ENCODE measurements around the gene NR1H4.
"Not testable (repeated sequence)": the region's sequence is repeated elsewhere in the genome, so short reads cannot be mapped to it uniquely, and the experiment has no call there.

Gene NR1H4

GRCh38 chr12:100473716-100474150, at the start of gene NR1H4:
NR1H4 (plus strand) TSS chr12:100473866; CDS start chr12:100493324, 19,458 bp downstream.
- no peak within 1 kb of the TSS for H3K4me3 ChIP-seq (ENCODE audit: low read depth, low read length)

GRCh38 chr12:100426145-100426544, 47.5 kb upstream of the NR1H4 start:
- no peak overlapping the region for H3K4me3 ChIP-seq (ENCODE audit: low read depth, low read length)

GRCh38 chr12:100427078-100427477, 46.6 kb upstream of the NR1H4 start:
- no peak overlapping the region for H3K4me3 ChIP-seq (ENCODE audit: low read depth, low read length)

GRCh38 chr12:100430251-100430650, 43.4 kb upstream of the NR1H4 start:
- H3K4me3 ChIP-seq (ENCODE audit: low read depth, low read length), result not testable (repeated sequence)

- H3K4me3 ChIP-seq (ENCODE audit: low read depth, low read length), result no peak overlapping the region
These were observed 40.0 kb upstream of the NR1H4 start for GRCh38 chr12:100433701-100434100.

- no peak overlapping the region for H3K4me3 ChIP-seq (ENCODE audit: low read depth, low read length)
These were observed 39.5 kb upstream of the NR1H4 start for GRCh38 chr12:100434177-100434576.

- H3K4me3 ChIP-seq (ENCODE audit: low read depth, low read length), result no peak overlapping the region
These were observed 37.7 kb upstream of the NR1H4 start for GRCh38 chr12:100435957-100436356.

GRCh38 chr12:100437038-100437841, 36.4 kb upstream of the NR1H4 start:
- H3K4me3 ChIP-seq (ENCODE audit: low read depth, low read length), result no peak overlapping the region

GRCh38 chr12:100439797-100440196, 33.9 kb upstream of the NR1H4 start:
- no peak overlapping the region for H3K4me3 ChIP-seq (ENCODE audit: low read depth, low read length)

GRCh38 chr12:100442403-100442802, 31.3 kb upstream of the NR1H4 start:
- H3K4me3 ChIP-seq (ENCODE audit: low read depth, low read length), result no peak overlapping the region

- H3K4me3 ChIP-seq (ENCODE audit: low read depth, low read length), result no peak overlapping the region
These were observed 30.2 kb upstream of the NR1H4 start for GRCh38 chr12:100443434-100443833.

GRCh38 chr12:100445081-100445481, 28.6 kb upstream of the NR1H4 start:
- no peak overlapping the region for H3K4me3 ChIP-seq (ENCODE audit: low read depth, low read length)

- H3K4me3 ChIP-seq (ENCODE audit: low read depth, low read length), result no peak overlapping the region
These were observed 26.3 kb upstream of the NR1H4 start for GRCh38 chr12:100447381-100447780.

- H3K4me3 ChIP-seq (ENCODE audit: low read depth, low read length), result no peak overlapping the region
These were observed 25.0 kb upstream of the NR1H4 start for GRCh38 chr12:100448656-100449055.

- no peak overlapping the region for H3K4me3 ChIP-seq (ENCODE audit: low read depth, low read length)
These were observed 22.9 kb upstream of the NR1H4 start for GRCh38 chr12:100450735-100451134.

- H3K4me3 ChIP-seq (ENCODE audit: low read depth, low read length), result no peak overlapping the region
These were observed 19.7 kb upstream of the NR1H4 start for GRCh38 chr12:100453951-100454350.

- no peak overlapping the region for H3K4me3 ChIP-seq (ENCODE audit: low read depth, low read length)
These were observed 17.8 kb upstream of the NR1H4 start for GRCh38 chr12:100455896-100456295.

GRCh38 chr12:100458191-100458590, 15.5 kb upstream of the NR1H4 start:
- no peak overlapping the region for H3K4me3 ChIP-seq (ENCODE audit: low read depth, low read length)

GRCh38 chr12:100460702-100461101, 13.0 kb upstream of the NR1H4 start:
- no peak overlapping the region for H3K4me3 ChIP-seq (ENCODE audit: low read depth, low read length)

GRCh38 chr12:100461330-100461973, 12.2 kb upstream of the NR1H4 start:
- H3K4me3 ChIP-seq (ENCODE audit: low read depth, low read length), result no peak overlapping the region

GRCh38 chr12:100463661-100464060, 10.0 kb upstream of the NR1H4 start:
- no peak overlapping the region for H3K4me3 ChIP-seq (ENCODE audit: low read depth, low read length)

- H3K4me3 ChIP-seq (ENCODE audit: low read depth, low read length), result no peak overlapping the region
These were observed 9.1 kb upstream of the NR1H4 start for GRCh38 chr12:100464529-100464928.
